Measurements from ENCODE around the gene LYPD8. TPM values are rescaled to one million over a fixed set of nuclear protein-coding genes. Genes with fewer than 3 reads are reported as not detected.

The LYPD8 gene
- total RNA-seq, 1 donor from 2014 or later, result not detected

GRCh38 chr1:248699099-248699498 lies 56.5 kb downstream of the LYPD8 start:
- DNase-seq (ENCODE audit: low spot score), result no peak

- DNase-seq (ENCODE audit: low spot score), result no peak
Observed at GRCh38 chr1:248697907-248698306, 57.7 kb downstream of the LYPD8 start.

- no peak for DNase-seq (ENCODE audit: low spot score)
Observed at GRCh38 chr1:248696774-248697173, 58.8 kb downstream of the LYPD8 start.

- no peak for DNase-seq (ENCODE audit: low spot score)
Observed at GRCh38 chr1:248696261-248696660, 59.3 kb downstream of the LYPD8 start.

- DNase-seq (ENCODE audit: low spot score), result no peak
Observed at GRCh38 chr1:248695451-248696132, 60.0 kb downstream of the LYPD8 start.

DNA sequence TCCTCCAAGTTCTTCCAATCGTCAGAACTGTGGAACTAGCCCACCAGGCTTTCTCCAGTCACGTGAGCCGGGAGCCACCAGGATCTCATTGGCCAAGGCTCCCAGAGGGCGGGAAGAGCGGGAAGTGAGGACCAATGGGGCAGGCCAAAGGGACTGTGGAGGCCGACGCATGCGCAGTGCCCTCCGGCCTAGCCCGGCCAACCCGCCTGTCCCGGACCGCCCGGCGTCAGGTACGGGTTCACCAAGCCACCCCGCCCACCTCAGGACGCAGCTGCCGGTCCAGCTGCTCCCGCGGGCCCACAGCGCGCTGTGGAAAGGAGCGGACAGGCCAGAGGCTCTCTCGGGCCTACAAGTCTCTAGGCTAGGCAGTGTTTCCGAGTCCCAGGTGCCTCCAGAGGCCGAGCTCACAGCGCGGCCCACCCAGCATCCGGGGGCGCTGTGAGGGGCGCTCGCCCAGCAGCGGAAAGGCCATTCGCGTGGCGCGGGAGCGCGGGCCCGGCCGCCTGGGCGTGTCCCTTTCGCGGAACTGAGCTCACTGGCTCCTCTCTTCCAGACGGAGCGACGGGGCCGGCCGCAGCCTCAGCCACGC lies 63.9 kb downstream of the LYPD8 start:
- no peak for DNase-seq (ENCODE audit: low spot score)

Other genes starting within 250 kb of the LYPD8 start
- gene OR2G6, start 247.7 kb downstream of the LYPD8 start, total RNA-seq, result not detected
- not detected for gene OR2T29, start 193.0 kb downstream of the LYPD8 start, total RNA-seq
- gene OR2T34, start 181.0 kb downstream of the LYPD8 start, total RNA-seq, result not detected
- gene OR2T10, start 158.1 kb downstream of the LYPD8 start, total RNA-seq, result not detected
- gene OR2T11, start 120.7 kb downstream of the LYPD8 start, total RNA-seq, result not detected
- not detected for gene OR2T35, start 110.5 kb downstream of the LYPD8 start, total RNA-seq
- not detected for gene OR2T27, start 100.2 kb downstream of the LYPD8 start, total RNA-seq
- gene OR14I1, start 53.0 kb downstream of the LYPD8 start, total RNA-seq, result not detected
- gene SH3BP5L, start 70.2 kb upstream of the LYPD8 start, total RNA-seq, result 15.9 TPM
- gene ZNF672, start 82.5 kb upstream of the LYPD8 start, total RNA-seq, result 18.6 TPM
- gene ZNF692, start 103.3 kb upstream of the LYPD8 start, total RNA-seq, result 18.4 TPM
- 2.9 TPM for gene PGBD2, start 150.5 kb upstream of the LYPD8 start, total RNA-seq

All from mesenteric fat pad (tissue), 1 donor.